GM12891 (cell line): Measurements from ENCODE around the gene SSR2.

Source experiments
- PAX5 ChIP-seq: IDR thresholded peaks from 2 replicates; pipeline ENCODE4 v1.6.1; 2011; ENCODE audit warnings: low read length, moderate library complexity, mild to moderate bottlenecking; ENCODE audit not compliant: insufficient read depth, severe bottlenecking
- POLR2A ChIP-seq: IDR thresholded peaks from 2 replicates; pipeline ENCODE4 v1.6.1; 2011; ENCODE audit warnings: low read depth, low read length, control low read depth
- POLR2AphosphoS5 ChIP-seq: IDR thresholded peaks from 2 replicates; pipeline ENCODE4 v1.6.1; 2011; ENCODE audit warnings: low read depth, low read length, control low read depth
- SPI1 ChIP-seq: IDR thresholded peaks from 2 replicates; pipeline ENCODE4 v1.6.1; 2011; ENCODE audit warnings: low read depth, low read length, control low read depth
- TAF1 ChIP-seq: IDR thresholded peaks from 2 replicates; pipeline ENCODE4 v1.6.1; 2011; ENCODE audit warnings: low read depth, low read length, control low read depth

- no peak for TF ChIP-seq POLR2A
- TF ChIP-seq TAF1, result no peak
- TF ChIP-seq POLR2AphosphoS5, result no peak
- TF ChIP-seq SPI1, result no peak
- TF ChIP-seq PAX5, result no peak
These were observed 47.0 kb downstream of the SSR2 start for GRCh38 chr1:155973723-155974122.
